Activated naive CD8-positive, alpha-beta T cell treated with anti-CD3 and anti-CD28 coated beads, Interleukin-2, amount 50 U/mL, for 16 hours (primary cell): ENCODE measurements around the gene ARL8B.
A peak's percentile ranks its signal among the peaks of the same experiment; 100 is the strongest.
"Not testable (repeated sequence)": the region's sequence is repeated elsewhere in the genome, so short reads cannot be mapped to it uniquely, and the experiment has no call there.

Experiments used
- DNase-seq: peaks from one replicate; pipeline ENCODE4 v3.0.0-alpha.2; 2020; ENCODE audit warnings: low read depth, low spot score

The ARL8B gene

GRCh38 chr3:5110337-5110736 is 11.8 kb upstream of the ARL8B start:
- no peak for DNase-seq

- DNase-seq = no peak
Measured at GRCh38 chr3:5112043-5112442, 10.0 kb upstream of the ARL8B start.

GRCh38 chr3:5113726-5114125 is 8.4 kb upstream of the ARL8B start:
- not testable (repeated sequence) for DNase-seq

GRCh38 chr3:5115506-5116162 is 6.5 kb upstream of the ARL8B start:
- DNase-seq = no peak

GRCh38 chr3:5116538-5116937 is 5.6 kb upstream of the ARL8B start:
- DNase-seq = no peak

GRCh38 chr3:5120446-5120845 is 1.6 kb upstream of the ARL8B start:
- no peak for DNase-seq

- peak; percentile 1 for DNase-seq
Measured at GRCh38 chr3:5122741-5123706, 932 bp downstream of the ARL8B start.

GRCh38 chr3:5123937-5124336 is 1.8 kb downstream of the ARL8B start:
- no peak for DNase-seq

- DNase-seq = no peak
Measured at GRCh38 chr3:5126586-5126985, 4.5 kb downstream of the ARL8B start.

- no peak for DNase-seq
Measured at GRCh38 chr3:5128849-5129248, 6.8 kb downstream of the ARL8B start.

GRCh38 chr3:5133239-5134018 is 11.3 kb downstream of the ARL8B start:
- DNase-seq = no peak

- DNase-seq = no peak
Measured at GRCh38 chr3:5134019-5134391, 11.9 kb downstream of the ARL8B start.

GRCh38 chr3:5134499-5134898 is 12.4 kb downstream of the ARL8B start:
- DNase-seq = no peak

GRCh38 chr3:5136211-5136918 is 14.3 kb downstream of the ARL8B start:
- no peak for DNase-seq

- DNase-seq = no peak
Measured at GRCh38 chr3:5136919-5137429, 14.9 kb downstream of the ARL8B start.

- DNase-seq = no peak
Measured at GRCh38 chr3:5138214-5138981, 16.3 kb downstream of the ARL8B start.

- DNase-seq = no peak
Measured at GRCh38 chr3:5140230-5140621, 18.1 kb downstream of the ARL8B start.

GRCh38 chr3:5140839-5141238 is 18.7 kb downstream of the ARL8B start:
- no peak for DNase-seq

GRCh38 chr3:5141760-5142159 is 19.7 kb downstream of the ARL8B start:
- DNase-seq = no peak

- no peak for DNase-seq
Measured at GRCh38 chr3:5143464-5143863, 21.4 kb downstream of the ARL8B start.
